K562 (cell line): Measurements from ENCODE around the gene PDE8A. TPM values are rescaled to one million over a fixed set of nuclear protein-coding genes. Genes with fewer than 3 reads are reported as not detected.

Experiments
- ATAC-seq: fragments of 200-7000 bp; cut with Tn5 transposase; 3 replicates; pipeline ENCODE4 v1.9.1; 2020; ENCODE audit warnings: moderate library complexity
- BruUV-seq: library from RNA; stranded (reverse); fragments of 400-500 nt; replicated peaks from 2 replicates; lab custom pipeline; 2021; lab: Mats Ljungman, UMichigan
- CTCF ChIA-PET: fragments of 300-600 bp; formaldehyde crosslinking; extraction: SDS; loops from one replicate; lab custom pipeline; 2021; ENCODE audit warnings: low intra/inter-chr PET ratio; lab: Yijun Ruan, JAX
- POLR2A ChIA-PET: fragments of 300-600, 350-650 bp; sonication (Branson Sonifier 250); formaldehyde crosslinking; extraction: SDS; loops from one replicate; lab custom pipeline; 2021; ENCODE audit warnings: antibody characterized with exemption, inconsistent platforms; lab: Yijun Ruan, JAX
- DNase-seq, 4 experiments: peaks; one replicate each; pipeline versions ENCODE4 v3.0.0 to v3.0.0-alpha.2; 2011 to 2018; ENCODE audit warnings: low spot score in 3 of 4, mixed read lengths in 3 of 4; ENCODE audit errors: extremely low read depth in 1 of 4
- FAIRE-seq: peaks from 2 replicates; lab custom pipeline; 2011; peaks lifted over from hg19 to GRCh38; lab: Jason Lieb, UNC
- H2AFZ ChIP-seq: 2 replicates; pipeline ENCODE4 v1.6.0; 2011; ENCODE audit warnings: low read depth, low read length, control low read depth, inconsistent platforms
- H3K27ac ChIP-seq: fragments of 200-600 bp; 3 replicates; pipeline ENCODE4 v1.8.0; 2011; ENCODE audit warnings: low read depth, mild to moderate bottlenecking, control low read depth, inconsistent platforms, low read length, moderate library complexity, mixed read lengths; ENCODE audit errors: extremely low read depth
- H3K27me3 ChIP-seq, 2 experiments: fragments of 300-600 bp in 1 of 2; 2 replicates in 1 of 2; 3 replicates in 1 of 2; pipeline versions ENCODE4 v1.6.0 to v1.8.0; 2011; ENCODE audit warnings: inconsistent platforms in 2 of 2, low read length in 2 of 2, mild to moderate bottlenecking in 1 of 2, mixed read lengths in 1 of 2, moderate library complexity in 1 of 2; ENCODE audit not compliant: control insufficient read depth in 2 of 2, insufficient read depth in 2 of 2
- H3K36me3 ChIP-seq: fragments of 300-600 bp; 3 replicates; pipeline ENCODE4 v1.8.0; 2011; ENCODE audit warnings: mild to moderate bottlenecking, low read length, inconsistent platforms; ENCODE audit not compliant: control insufficient read depth, insufficient read depth
- H3K4me1 ChIP-seq, 2 experiments: fragments of 200-600 bp in 1 of 2; replicated peaks in 1 of 2; 2 replicates in 1 of 2; 3 replicates in 1 of 2; pipeline versions ENCODE4 v1.5.1 to v1.8.0; 2011; ENCODE audit warnings: inconsistent platforms in 2 of 2, low read length in 2 of 2, mild to moderate bottlenecking in 1 of 2, mixed read lengths in 1 of 2, moderate library complexity in 1 of 2; ENCODE audit not compliant: control insufficient read depth in 2 of 2, insufficient read depth in 2 of 2
- H3K4me2 ChIP-seq: 2 replicates; pipeline ENCODE4 v1.6.1; 2011; ENCODE audit warnings: low read length, control low read depth, inconsistent platforms, mixed read lengths; ENCODE audit not compliant: insufficient read depth
- H3K4me3 ChIP-seq: fragments of 200-600 bp; sonication (generic), shearing (Covaris generic); 2 replicates; pipeline ENCODE4 v1.5.1; 2016; ENCODE audit warnings: control low read depth, inconsistent platforms
- H3K79me2 ChIP-seq: fragments of 200-600 bp; 3 replicates; pipeline ENCODE4 v1.8.0; 2011; ENCODE audit warnings: low read length, inconsistent platforms; ENCODE audit not compliant: control insufficient read depth, insufficient read depth
- H3K9ac ChIP-seq, 2 experiments: 2 replicates each; pipeline versions ENCODE4 v1.6.0 to v1.6.1; 2011; ENCODE audit warnings: low read depth in 2 of 2, low read length in 2 of 2, control low read depth in 1 of 2, inconsistent platforms in 1 of 2, mild to moderate bottlenecking in 1 of 2, mixed read lengths in 1 of 2; ENCODE audit not compliant: insufficient read depth in 1 of 2
- H3K9me1 ChIP-seq: one replicate; pipeline ENCODE4 v1.6.0; 2011; ENCODE audit warnings: inconsistent platforms, mild to moderate bottlenecking, low read length, moderate library complexity; ENCODE audit not compliant: control insufficient read depth, insufficient read depth
- H3K9me3 ChIP-seq: replicated peaks from 2 replicates; pipeline ENCODE4 v1.5.1; 2011; ENCODE audit warnings: low read depth, low read length, inconsistent platforms; ENCODE audit not compliant: control insufficient read depth, insufficient read depth
- H4K20me1 ChIP-seq: replicated peaks from 2 replicates; pipeline ENCODE4 v1.6.1; 2011; ENCODE audit warnings: low read length, inconsistent platforms, mixed read lengths; ENCODE audit not compliant: control insufficient read depth, insufficient read depth
- ARNT ChIP-seq, 2 experiments: fragments of 450-650 bp; IDR thresholded peaks; 2 replicates each; pipeline ENCODE4 v1.6.1; 2016; ENCODE audit warnings: mild to moderate bottlenecking in 1 of 2
- CSDE1 ChIP-seq, 2 experiments: fragments of 450-650 bp; IDR thresholded peaks; 2 replicates each; pipeline ENCODE4 v1.6.1; 2016; ENCODE audit warnings: mild to moderate bottlenecking in 1 of 2
- NCOA2 ChIP-seq, 2 experiments: fragments of 450-650 bp; IDR thresholded peaks; 2 replicates each; pipeline ENCODE4 v1.6.1; 2018; ENCODE audit warnings: mild to moderate bottlenecking in 2 of 2, moderate library complexity in 1 of 2; ENCODE audit not compliant: partially characterized antibody in 2 of 2
- PHF8 ChIP-seq: fragments of 200-600 bp; sonication (generic); IDR thresholded peaks from 2 replicates; pipeline ENCODE4 v1.6.1; 2012; ENCODE audit warnings: mixed run types, mild to moderate bottlenecking, inconsistent platforms, low read length, moderate library complexity, borderline replicate concordance
- SRSF1 ChIP-seq: fragments of 200-400 bp; formaldehyde crosslinking; IDR thresholded peaks from 2 replicates; pipeline ENCODE4 v1.6.1; 2017; ENCODE audit warnings: mild to moderate bottlenecking, low read depth, low read length, moderate library complexity
- ZFX ChIP-seq: sonication (generic); formaldehyde crosslinking; IDR thresholded peaks from 2 replicates; pipeline ENCODE4 v1.8.0; 2022; ENCODE audit warnings: mild to moderate bottlenecking, missing genetic modification reagents, moderate library complexity
- ZNF174 ChIP-seq: fragments of 250-450 bp; sonication (Bioruptor Pico); IDR thresholded peaks from 2 replicates; pipeline ENCODE4 v1.4.0; 2020; ENCODE audit warnings: mild to moderate bottlenecking
- ZNF785 ChIP-seq: fragments of 250-450 bp; sonication (Bioruptor Pico); IDR thresholded peaks from 2 replicates; pipeline ENCODE4 v1.4.0; 2020; ENCODE audit warnings: mild to moderate bottlenecking
- WGBS: fragments of 100-300 bp; shearing (Covaris generic); methylation state at CpG from one replicate; pipeline ENCODE4 v1.1.6; 2016; ENCODE audit warnings: low coverage, mixed read lengths; ENCODE audit not compliant: insufficient coverage; ENCODE audit errors: missing lambda C conversion rate; 5-methylcytosine and 5-hydroxymethylcytosine counted together
- in situ Hi-C: fragments of 300-500 bp; cut with MboI; formaldehyde crosslinking; loops from 4 replicates; pipeline ENCODE4 v1.15.0; 2018; ENCODE audit warnings: inconsistent platforms, mixed read lengths
- intact Hi-C: fragments of 100-400 bp; cut with micrococcal nuclease; formaldehyde crosslinking; loops from 2 replicates; pipeline ENCODE4 v1.14.2; 2022
- polyA plus RNA-seq, 8 experiments: library from polyadenylated mRNA; depleted of rRNA in 4 of 8; stranded (reverse) in 5 of 8; unstranded in 3 of 8; fragments of >200 nt; fragmentation: Nextera tagmentation in 2 of 8; fragmentation: Illumina TruSeq in 1 of 8; extraction: Ambion mirVana in 2 of 8; extraction: Trizol in 1 of 8; gene quantifications; 2 replicates each; pipeline versions ENCODE4 v1.2.1 to v1.2.3, GENCODE V29; 2011 to 2014; ENCODE audit warnings: inconsistent platforms in 1 of 8, missing spikeins in 1 of 8
- total RNA-seq, 7 experiments: library from RNA; depleted of rRNA in 6 of 7; stranded (reverse); fragments of >200 nt in 6 of 7; fragmentation: Illumina TruSeq in 2 of 7; extraction: Trizol in 2 of 7; gene quantifications; 2 replicates each; pipeline versions ENCODE4 v1.2.1 to v1.2.3, GENCODE V29; 2011 to 2021; ENCODE audit warnings: low replicate concordance in 1 of 7
- TF ChIP-seq, protein P1 (sequence below): fragments of 450-650 bp; IDR thresholded peaks from 2 replicates; pipeline ENCODE4 v1.6.1; 2014; ENCODE audit warnings: low read depth, mild to moderate bottlenecking, moderate library complexity, borderline replicate concordance

PDE8A gene
- total and polyA plus RNA-seq, 9 of the 15 experiments (the other 6 are each of a cell fraction or from before 2014, with no cell fraction given), result 5.9 to 40.3 (median 19.8) TPM

DNA sequence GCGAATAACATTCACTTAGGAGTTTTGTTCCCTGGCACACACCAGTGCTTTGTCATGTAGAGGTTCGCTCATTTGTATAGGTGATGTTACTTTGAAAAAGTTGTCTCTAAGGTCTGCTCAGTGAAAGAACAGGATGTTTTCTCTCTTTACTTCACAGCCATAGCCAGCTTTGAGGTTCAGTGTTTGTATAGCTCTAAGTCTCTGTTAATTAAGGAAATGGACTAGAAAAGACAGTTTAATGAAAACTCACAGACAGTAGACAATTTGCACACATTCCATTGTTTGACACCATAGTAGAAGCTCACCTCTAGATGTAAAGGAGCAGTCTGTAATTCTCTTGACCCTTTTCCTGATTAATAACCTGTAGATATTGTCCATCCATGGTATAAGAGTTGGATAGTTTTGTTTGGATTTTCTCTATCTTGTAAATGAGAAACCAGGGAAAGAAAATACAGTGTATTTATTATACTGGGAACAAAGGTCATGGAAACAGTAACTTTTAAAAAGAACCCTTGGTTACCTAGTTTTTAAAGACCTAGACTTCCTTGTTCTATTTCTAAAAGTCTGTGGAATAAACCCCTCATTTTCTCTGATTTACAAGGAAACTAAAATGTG is 50.4 kb downstream of the PDE8A start:
- no peak overlapping the region for H3K4me3 ChIP-seq
- H3K4me2 ChIP-seq, result no peak overlapping the region
- no peak for DNase-seq
- H3K27ac ChIP-seq, result no peak overlapping the region
- H3K79me2 ChIP-seq, result peaks cover 69% of the 10 kb centered on the region
- H3K4me1 ChIP-seq, result peaks cover 0 to 24% of the 10 kb centered on the region in 2 experiments; a peak in 3 of 5 replicates
- no peaks in the 10 kb centered on the region for H3K9me3 ChIP-seq
- no peak overlapping the region for H3K9ac ChIP-seq
- TF ChIP-seq ARNT (IDR thresholded peaks at IDR 0.05) (no peak), ZNF785 (CRISPR knock-in tag) (no peak), ZFX (no peak), PHF8 (no peak), NCOA2 (IDR thresholded peaks at IDR 0.05; ENCODE audit: partially characterized antibody in 2 of 2) (no peak), SRSF1 (no peak), ZNF174 (CRISPR knock-in tag) (no peak), CSDE1 (IDR thresholded peaks at IDR 0.05) (no peak)
- TF ChIP-seq, protein P1, sequence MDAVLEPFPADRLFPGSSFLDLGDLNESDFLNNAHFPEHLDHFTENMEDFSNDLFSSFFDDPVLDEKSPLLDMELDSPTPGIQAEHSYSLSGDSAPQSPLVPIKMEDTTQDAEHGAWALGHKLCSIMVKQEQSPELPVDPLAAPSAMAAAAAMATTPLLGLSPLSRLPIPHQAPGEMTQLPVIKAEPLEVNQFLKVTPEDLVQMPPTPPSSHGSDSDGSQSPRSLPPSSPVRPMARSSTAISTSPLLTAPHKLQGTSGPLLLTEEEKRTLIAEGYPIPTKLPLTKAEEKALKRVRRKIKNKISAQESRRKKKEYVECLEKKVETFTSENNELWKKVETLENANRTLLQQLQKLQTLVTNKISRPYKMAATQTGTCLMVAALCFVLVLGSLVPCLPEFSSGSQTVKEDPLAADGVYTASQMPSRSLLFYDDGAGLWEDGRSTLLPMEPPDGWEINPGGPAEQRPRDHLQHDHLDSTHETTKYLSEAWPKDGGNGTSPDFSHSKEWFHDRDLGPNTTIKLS, result no peak
- BruUV-seq, result no TSS peak
- no peak for FAIRE-seq
- H3K36me3 ChIP-seq, result no peaks in the 10 kb centered on the region
- POLR2A ChIA-PET, result no interaction called here
- WGBS, result 100% methylated on average over 2 of the region's 2 CpGs
- no peak for ATAC-seq
- intact Hi-C loops, result loop anchor here (1.0 kb wide), 1 partner anchor 9 kb away; no protein-coding TSS in a partner anchor
- peaks cover 8% of the 10 kb centered on the region; the same call in 1 of the 2 replicates for H4K20me1 ChIP-seq
- in situ Hi-C loops, result no loop called here
- no peaks in the 10 kb centered on the region for H3K27me3 ChIP-seq
- no peaks in the 10 kb centered on the region for H3K9me1 ChIP-seq
- no peak overlapping the region for H2AFZ ChIP-seq
- CTCF ChIA-PET, result no interaction called here
